Measurements from ENCODE around the gene HSFX3.
"Not testable (repeated sequence)": the region's sequence is repeated elsewhere in the genome, so short reads cannot be mapped to it uniquely, and the experiment has no call there.

The HSFX3 gene

GRCh38 chrX:149541521-149542047 is 8.1 kb downstream of the HSFX3 start:
- no peak for DNase-seq

- peak; percentile 83 for DNase-seq
Measured at GRCh38 chrX:149540621-149541520, 8.9 kb downstream of the HSFX3 start, which contains the start of gene EOLA1. Gene EOLA1 (plus strand): TSS chrX:149541012. CDS start chrX:149545631, 4,619 bp downstream.

GRCh38 chrX:149540131-149540620 is 9.5 kb downstream of the HSFX3 start:
- DNase-seq: peak; percentile 91

GRCh38 chrX:149539283-149540130 is 10.2 kb downstream of the HSFX3 start:
- DNase-seq: peak; percentile 99

- DNase-seq: not testable (repeated sequence)
Measured at GRCh38 chrX:149537474-149537873, 12.2 kb downstream of the HSFX3 start.

GRCh38 chrX:149534926-149535602 is 14.7 kb downstream of the HSFX3 start:
- not testable (repeated sequence) for DNase-seq

GRCh38 chrX:149533999-149534398 is 15.7 kb downstream of the HSFX3 start:
- DNase-seq: not testable (repeated sequence)

GRCh38 chrX:149532868-149533267 is 16.9 kb downstream of the HSFX3 start:
- not testable (repeated sequence) for DNase-seq

- DNase-seq: no peak
Measured at GRCh38 chrX:149531599-149531998, 18.1 kb downstream of the HSFX3 start.

- DNase-seq: no peak
Measured at GRCh38 chrX:149528381-149528780, 21.3 kb downstream of the HSFX3 start.

- DNase-seq: no peak
Measured at GRCh38 chrX:149527705-149528104, 22.0 kb downstream of the HSFX3 start.

- not testable (repeated sequence) for DNase-seq
Measured at GRCh38 chrX:149526318-149527033, 23.2 kb downstream of the HSFX3 start.

- DNase-seq: not testable (repeated sequence)
Measured at GRCh38 chrX:149525903-149526302, 23.8 kb downstream of the HSFX3 start.

GRCh38 chrX:149525389-149525788 is 24.3 kb downstream of the HSFX3 start:
- not testable (repeated sequence) for DNase-seq

GRCh38 chrX:149522916-149523315 is 26.8 kb downstream of the HSFX3 start:
- DNase-seq: no peak

GRCh38 chrX:149521438-149521837 is 28.3 kb downstream of the HSFX3 start:
- no peak for DNase-seq

- not testable (repeated sequence) for DNase-seq
Measured at GRCh38 chrX:149520636-149521277, 29.0 kb downstream of the HSFX3 start.

GRCh38 chrX:149518236-149518635 is 31.5 kb downstream of the HSFX3 start:
- no peak for DNase-seq

GRCh38 chrX:149517308-149517707 is 32.4 kb downstream of the HSFX3 start:
- DNase-seq: no peak

GRCh38 chrX:149516604-149517003 is 33.1 kb downstream of the HSFX3 start:
- DNase-seq: no peak

- no peak for DNase-seq
Measured at GRCh38 chrX:149515954-149516602, 33.6 kb downstream of the HSFX3 start.
